ENCODE measurements around the gene TINCR.

DNA sequence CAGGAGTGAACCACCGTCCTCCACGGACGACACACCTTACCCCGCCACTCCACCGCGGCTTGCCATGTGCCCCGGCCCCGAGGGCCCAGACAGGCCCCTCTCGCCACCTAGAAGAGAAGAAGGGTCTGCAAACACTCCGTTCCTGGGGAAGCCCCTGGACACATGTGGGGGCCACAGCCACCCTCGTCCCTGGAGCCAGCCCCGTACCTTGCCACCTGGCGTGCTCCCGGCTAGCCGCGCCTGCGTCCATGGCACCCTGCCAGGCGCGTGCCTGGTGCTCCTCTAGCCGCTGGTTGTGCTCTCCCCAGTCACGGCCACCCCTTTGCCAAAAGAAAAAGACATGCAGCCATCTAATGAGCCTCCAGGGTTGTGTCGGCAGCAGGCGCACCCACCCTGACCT lies 19.9 kb upstream of the TINCR start:
- TF ChIP-seq, protein P1, sequence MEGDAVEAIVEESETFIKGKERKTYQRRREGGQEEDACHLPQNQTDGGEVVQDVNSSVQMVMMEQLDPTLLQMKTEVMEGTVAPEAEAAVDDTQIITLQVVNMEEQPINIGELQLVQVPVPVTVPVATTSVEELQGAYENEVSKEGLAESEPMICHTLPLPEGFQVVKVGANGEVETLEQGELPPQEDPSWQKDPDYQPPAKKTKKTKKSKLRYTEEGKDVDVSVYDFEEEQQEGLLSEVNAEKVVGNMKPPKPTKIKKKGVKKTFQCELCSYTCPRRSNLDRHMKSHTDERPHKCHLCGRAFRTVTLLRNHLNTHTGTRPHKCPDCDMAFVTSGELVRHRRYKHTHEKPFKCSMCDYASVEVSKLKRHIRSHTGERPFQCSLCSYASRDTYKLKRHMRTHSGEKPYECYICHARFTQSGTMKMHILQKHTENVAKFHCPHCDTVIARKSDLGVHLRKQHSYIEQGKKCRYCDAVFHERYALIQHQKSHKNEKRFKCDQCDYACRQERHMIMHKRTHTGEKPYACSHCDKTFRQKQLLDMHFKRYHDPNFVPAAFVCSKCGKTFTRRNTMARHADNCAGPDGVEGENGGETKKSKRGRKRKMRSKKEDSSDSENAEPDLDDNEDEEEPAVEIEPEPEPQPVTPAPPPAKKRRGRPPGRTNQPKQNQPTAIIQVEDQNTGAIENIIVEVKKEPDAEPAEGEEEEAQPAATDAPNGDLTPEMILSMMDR (IDR thresholded peaks at IDR 0.05): no peak
- TF ChIP-seq POLR2AphosphoS5 (IDR thresholded peaks at IDR 0.05): no peak
- no peak for TF ChIP-seq POLR2A (IDR thresholded peaks at IDR 0.05)

Measured in gastroesophageal sphincter (tissue), 3 donors.